ENCODE data around the gene PACRG.

PACRG gene

DNA sequence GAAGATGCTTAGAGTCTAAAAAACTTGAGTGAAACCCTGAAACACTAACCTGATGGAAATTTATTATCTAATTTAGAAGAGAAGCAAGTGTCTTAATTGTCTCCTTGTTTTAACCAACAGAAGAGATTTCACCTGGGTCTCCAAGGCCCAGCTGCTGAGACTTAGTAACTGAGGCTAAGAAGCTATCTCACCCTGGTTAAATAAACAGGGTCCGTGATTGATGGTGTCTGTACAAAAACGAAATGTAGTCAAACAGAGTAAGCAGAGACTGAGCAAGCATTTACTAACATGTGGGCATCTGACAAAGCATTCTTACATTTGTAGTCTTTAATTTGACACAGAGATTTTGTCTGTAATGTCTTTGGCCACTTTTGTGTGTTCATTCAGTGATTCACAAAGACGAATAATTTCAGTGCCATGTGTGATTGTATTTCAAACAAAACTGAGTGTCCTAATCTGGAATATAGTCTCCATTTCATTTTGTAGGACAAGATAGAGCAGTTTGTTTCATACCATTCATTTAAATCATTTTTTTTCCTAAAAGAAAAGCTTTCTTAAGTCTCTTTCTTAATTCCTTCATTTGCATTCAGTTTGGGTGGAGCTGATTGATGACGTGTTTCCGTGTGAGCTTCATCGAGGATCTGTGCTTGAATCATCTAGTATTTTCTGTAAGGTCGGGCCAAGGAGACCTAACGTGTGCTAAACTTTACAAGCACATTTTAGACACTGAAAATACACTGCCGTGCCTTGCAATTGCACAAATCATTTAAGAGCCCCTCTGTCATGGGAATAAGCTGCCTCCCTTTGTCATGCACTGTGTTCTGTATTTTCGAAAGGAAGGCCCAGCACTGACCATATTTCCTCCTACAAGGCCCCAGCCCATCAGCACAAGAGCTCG lies 516.2 kb downstream of the PACRG start:
- no peak overlapping the region for H3K4me3 ChIP-seq (ENCODE audit: low read depth, low read length)
- no peak for DNase-seq (ENCODE audit: low read depth)
- TF ChIP-seq, protein P1, sequence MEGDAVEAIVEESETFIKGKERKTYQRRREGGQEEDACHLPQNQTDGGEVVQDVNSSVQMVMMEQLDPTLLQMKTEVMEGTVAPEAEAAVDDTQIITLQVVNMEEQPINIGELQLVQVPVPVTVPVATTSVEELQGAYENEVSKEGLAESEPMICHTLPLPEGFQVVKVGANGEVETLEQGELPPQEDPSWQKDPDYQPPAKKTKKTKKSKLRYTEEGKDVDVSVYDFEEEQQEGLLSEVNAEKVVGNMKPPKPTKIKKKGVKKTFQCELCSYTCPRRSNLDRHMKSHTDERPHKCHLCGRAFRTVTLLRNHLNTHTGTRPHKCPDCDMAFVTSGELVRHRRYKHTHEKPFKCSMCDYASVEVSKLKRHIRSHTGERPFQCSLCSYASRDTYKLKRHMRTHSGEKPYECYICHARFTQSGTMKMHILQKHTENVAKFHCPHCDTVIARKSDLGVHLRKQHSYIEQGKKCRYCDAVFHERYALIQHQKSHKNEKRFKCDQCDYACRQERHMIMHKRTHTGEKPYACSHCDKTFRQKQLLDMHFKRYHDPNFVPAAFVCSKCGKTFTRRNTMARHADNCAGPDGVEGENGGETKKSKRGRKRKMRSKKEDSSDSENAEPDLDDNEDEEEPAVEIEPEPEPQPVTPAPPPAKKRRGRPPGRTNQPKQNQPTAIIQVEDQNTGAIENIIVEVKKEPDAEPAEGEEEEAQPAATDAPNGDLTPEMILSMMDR (conservative IDR thresholded peaks at IDR 0.05; ENCODE audit: low read depth, low read length), result no peak

DNA sequence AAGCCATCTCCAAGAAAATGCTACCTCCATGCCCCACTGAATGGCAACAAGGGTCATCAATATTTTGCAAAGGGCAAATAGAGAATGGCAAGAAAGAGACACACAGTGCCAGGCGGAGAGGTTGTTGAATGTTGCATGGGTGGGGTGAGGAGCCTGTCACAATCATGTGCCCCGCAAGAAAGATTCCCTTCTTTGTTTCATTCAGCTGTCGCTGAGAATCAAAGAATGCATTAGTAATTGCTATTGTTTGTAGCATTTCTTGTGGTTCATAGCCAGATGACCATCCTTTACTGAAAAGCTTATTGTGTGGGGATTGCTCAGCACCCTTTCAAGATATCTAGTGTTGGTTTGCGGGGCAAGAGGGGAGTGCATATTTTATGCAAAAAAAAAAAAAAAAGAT lies 520.3 kb downstream of the PACRG start:
- no peak for DNase-seq (ENCODE audit: low read depth)
- TF ChIP-seq, protein P1 (conservative IDR thresholded peaks at IDR 0.05; ENCODE audit: low read depth, low read length), result no peak
- no peak overlapping the region for H3K4me3 ChIP-seq (ENCODE audit: low read depth, low read length)

DNA sequence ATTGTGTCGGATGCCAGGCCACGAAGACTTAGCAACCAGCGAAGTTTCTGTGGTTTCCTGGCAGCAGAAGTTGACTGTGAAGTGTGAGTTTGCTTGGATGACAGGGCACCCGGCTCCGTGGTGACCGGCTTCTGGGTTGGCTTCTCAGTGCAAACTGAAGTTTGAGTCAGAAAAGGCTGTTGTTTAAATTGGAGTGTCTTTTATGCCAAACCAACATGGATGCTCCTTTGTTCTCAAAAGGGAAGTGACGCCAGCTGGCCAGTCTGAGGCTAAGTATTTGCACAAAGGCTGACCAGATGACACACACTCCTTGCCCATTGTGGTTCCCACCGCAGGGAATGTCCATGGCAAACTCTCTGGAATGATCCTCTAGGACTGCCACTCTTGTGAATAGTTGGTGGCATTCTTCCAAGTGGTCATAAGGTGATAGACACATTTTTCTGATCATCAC lies 521.9 kb downstream of the PACRG start:
- no peak overlapping the region for H3K4me3 ChIP-seq (ENCODE audit: low read depth, low read length)
- TF ChIP-seq, protein P1 (conservative IDR thresholded peaks at IDR 0.05; ENCODE audit: low read depth, low read length), result no peak
- DNase-seq (ENCODE audit: low read depth), result no peak

DNA sequence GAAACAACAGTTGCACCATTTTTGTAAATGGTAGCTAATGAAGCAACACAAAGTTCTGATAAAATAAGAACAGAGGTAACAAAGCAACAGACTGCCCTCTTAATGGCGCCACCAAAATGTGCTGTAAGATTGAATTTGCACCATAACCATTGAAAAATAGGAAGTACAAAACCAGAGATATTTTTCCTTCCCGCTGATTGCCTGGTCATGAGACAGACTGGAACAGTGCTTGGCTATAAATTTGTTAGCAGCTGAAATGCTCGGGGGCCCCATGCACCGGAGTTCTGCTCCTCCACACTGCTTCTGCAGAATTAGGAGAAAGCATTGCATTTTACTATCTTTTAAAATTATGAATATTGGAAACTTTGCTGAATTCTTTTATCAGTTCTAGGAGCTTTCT lies 522.3 kb downstream of the PACRG start:
- TF ChIP-seq, protein P1 (conservative IDR thresholded peaks at IDR 0.05; ENCODE audit: low read depth, low read length), result no peak
- H3K4me3 ChIP-seq (ENCODE audit: low read depth, low read length), result no peak overlapping the region
- DNase-seq (ENCODE audit: low read depth), result no peak

DNA sequence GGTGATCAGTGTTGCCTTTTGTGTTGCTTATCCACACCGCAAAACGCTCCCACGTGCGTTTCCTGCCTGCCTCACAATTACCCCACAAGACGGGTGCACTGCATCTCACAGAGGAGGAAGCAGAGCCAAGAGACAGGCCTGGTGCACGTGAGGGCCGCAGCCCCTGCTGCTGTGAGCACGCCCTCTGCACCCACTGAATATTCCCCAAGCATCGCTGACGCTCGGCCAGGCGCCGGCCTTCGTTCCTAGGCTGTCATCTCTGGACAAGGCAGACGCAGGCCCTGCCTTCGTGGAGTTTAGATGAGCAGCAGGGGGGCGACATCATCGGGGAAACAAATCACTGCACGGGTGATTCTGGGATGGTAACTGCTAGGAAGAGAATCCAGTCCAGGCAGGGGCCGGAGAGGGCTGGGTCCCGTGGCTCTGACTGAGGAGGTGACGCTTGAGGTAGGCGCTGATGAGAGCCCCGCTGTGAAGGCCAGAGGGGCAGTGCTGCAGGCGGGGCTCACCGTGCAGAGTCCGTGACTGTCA lies 524.4 kb downstream of the PACRG start:
- TF ChIP-seq, protein P1 (conservative IDR thresholded peaks at IDR 0.05; ENCODE audit: low read depth, low read length), result no peak
- DNase-seq (ENCODE audit: low read depth), result no peak

DNA sequence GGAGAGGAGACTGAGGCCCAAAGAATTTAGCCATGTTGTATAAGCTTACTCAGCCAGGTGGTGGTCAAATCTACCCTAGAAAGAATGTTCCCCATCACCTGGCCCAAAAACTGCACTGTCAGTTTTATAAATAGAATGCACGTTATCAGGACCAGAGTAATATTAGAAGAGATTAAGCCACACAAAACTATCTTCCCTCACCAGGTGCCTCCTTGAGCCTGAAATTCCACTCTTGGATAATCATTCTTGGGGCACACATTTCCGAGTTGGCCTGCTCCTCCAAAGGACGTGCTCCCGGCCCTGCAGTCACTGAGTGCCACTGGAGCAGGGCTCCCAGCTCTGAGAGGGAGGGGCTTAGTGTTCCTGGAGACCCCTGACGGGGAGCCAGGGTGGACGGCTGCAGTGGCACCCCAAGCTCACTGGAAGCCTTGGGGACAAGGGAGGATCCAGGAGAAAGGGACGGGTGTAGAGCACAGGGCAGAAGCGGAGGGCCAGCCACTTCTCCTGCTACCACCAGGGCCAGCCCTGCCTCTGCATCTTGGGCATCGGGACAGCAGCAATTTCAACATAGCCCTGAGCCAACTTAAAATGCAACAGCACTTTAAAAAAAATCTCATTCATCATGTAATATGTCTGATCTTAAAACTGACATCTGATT lies 525.9 kb downstream of the PACRG start:
- TF ChIP-seq, protein P1 (conservative IDR thresholded peaks at IDR 0.05; ENCODE audit: low read depth, low read length), result no peak
- H3K4me3 ChIP-seq (ENCODE audit: low read depth, low read length), result no peak overlapping the region

More for the DNA sequence above, 524.4 kb downstream of the PACRG start:
- H3K4me3 ChIP-seq (ENCODE audit: low read depth, low read length), result no peak overlapping the region

More for the DNA sequence above, 525.9 kb downstream of the PACRG start:
- no peak for DNase-seq (ENCODE audit: low read depth)

Measured in choroid plexus epithelial cell (primary cell).